Effector memory CD8-positive, alpha-beta T cell (primary cell): ENCODE data around the gene PRR9.
A peak's percentile ranks its signal among the peaks of the same experiment; 100 is the strongest.
"Not testable (repeated sequence)": the region's sequence is repeated elsewhere in the genome, so short reads cannot be mapped to it uniquely, and the experiment has no call there.

Experiments
- ATAC-seq: fragments of 150-1000 bp; cut with Tn5 transposase; replicated peaks from 2 replicates; pipeline ENCODE4 v1.10.0; 2021; ENCODE audit warnings: mild to moderate bottlenecking, moderate library complexity
- DNase-seq, 3 experiments: peaks; one replicate each; pipeline ENCODE4 v3.0.0; 2021
- H3K27ac Mint-ChIP-seq, 2 donors: one replicate each; pipeline ENCODE4 v1.8.0; 2022; ENCODE audit warnings: mild to moderate bottlenecking in 2 of 2, mixed read lengths in 2 of 2, moderate library complexity in 2 of 2
- H3K27me3 Mint-ChIP-seq, 2 donors: one replicate each; pipeline ENCODE4 v1.8.0; 2022; ENCODE audit warnings: mixed read lengths in 2 of 2
- H3K36me3 Mint-ChIP-seq: one replicate; pipeline ENCODE4 v1.8.0; 2022; ENCODE audit warnings: mild to moderate bottlenecking, moderate library complexity, mixed read lengths; ENCODE audit not compliant: insufficient read depth
- H3K4me1 Mint-ChIP-seq, 2 donors: one replicate each; pipeline ENCODE4 v1.8.0; 2022; ENCODE audit warnings: low read depth in 2 of 2, mixed read lengths in 2 of 2
- H3K4me3 Mint-ChIP-seq, 2 donors: one replicate each; pipeline ENCODE4 v1.8.0; 2022; ENCODE audit warnings: mild to moderate bottlenecking in 2 of 2, mixed read lengths in 2 of 2, moderate library complexity in 2 of 2
- H3K9me3 Mint-ChIP-seq, 2 donors: one replicate each; pipeline ENCODE4 v1.8.0; 2022; ENCODE audit warnings: mixed read lengths in 2 of 2

Gene PRR9

GRCh38 chr1:153212201-153212600 is 5.2 kb upstream of the PRR9 start:
- DNase-seq (no peak), ATAC-seq (no peak)
- Mint-ChIP-seq H3K9me3 (no peaks in the 10 kb centered on the region), H3K27ac (no peak overlapping the region), H3K4me3 (no peak overlapping the region), H3K27me3 (peaks cover 37 to 56% of the 10 kb centered on the region in 2 donors), H3K36me3 (peaks cover 3% of the 10 kb centered on the region), H3K4me1 (no peaks in the 10 kb centered on the region)

- DNase-seq (no peak), ATAC-seq (no peak)
- Mint-ChIP-seq H3K4me3 (no peak overlapping the region), H3K4me1 (no peaks in the 10 kb centered on the region), H3K27me3 (peaks cover 34 to 61% of the 10 kb centered on the region in 2 donors), H3K9me3 (no peaks in the 10 kb centered on the region), H3K27ac (no peak overlapping the region), H3K36me3 (peaks cover 3% of the 10 kb centered on the region)
Observed at GRCh38 chr1:153213519-153213918, 3.9 kb upstream of the PRR9 start.

GRCh38 chr1:153217744-153218416 is 496 bp downstream of the PRR9 start:
- Mint-ChIP-seq H3K9me3 (no peaks in the 10 kb centered on the region), H3K27ac (no peak overlapping the region), H3K36me3 (peaks cover 6% of the 10 kb centered on the region), H3K27me3 (peaks cover 45 to 75% of the 10 kb centered on the region in 2 donors), H3K4me1 (peaks cover 0 to under 1% of the 10 kb centered on the region in 2 donors), H3K4me3 (no peak overlapping the region)
- ATAC-seq (no peak), DNase-seq (no peak)

- Mint-ChIP-seq H3K27ac (no peak overlapping the region), H3K9me3 (no peaks in the 10 kb centered on the region), H3K4me1 (peaks cover 2 to 5% of the 10 kb centered on the region in 2 donors), H3K36me3 (peaks cover 6% of the 10 kb centered on the region), H3K27me3 (peaks cover 38 to 75% of the 10 kb centered on the region in 2 donors), H3K4me3 (no peak overlapping the region)
- no peak for DNase-seq
- ATAC-seq = no peak
Observed at GRCh38 chr1:153220606-153221303, 3.4 kb downstream of the PRR9 start.

- H3K36me3 Mint-ChIP-seq, H3K27ac Mint-ChIP-seq, H3K9me3 Mint-ChIP-seq, H3K4me1 Mint-ChIP-seq, H3K4me3 Mint-ChIP-seq: not testable (repeated sequence)
- ATAC-seq (peak; percentile 58), DNase-seq (peak; percentile 22 to 36 (median 29))
- H3K27me3 Mint-ChIP-seq = peaks cover 34 to 62% of the 10 kb centered on the region in 2 donors
Observed at GRCh38 chr1:153223040-153223891, 5.9 kb downstream of the PRR9 start.

GRCh38 chr1:153227810-153228209 is 10.4 kb downstream of the PRR9 start:
- ATAC-seq (no peak), DNase-seq (no peak)
- peaks cover 41 to 50% of the 10 kb centered on the region in 2 donors for H3K27me3 Mint-ChIP-seq
- H3K4me1 Mint-ChIP-seq = peaks cover 2 to 5% of the 10 kb centered on the region in 2 donors
- no peak overlapping the region for H3K4me3 Mint-ChIP-seq
- H3K27ac Mint-ChIP-seq = no peak overlapping the region
- H3K36me3 Mint-ChIP-seq = no peaks in the 10 kb centered on the region
- no peaks in the 10 kb centered on the region for H3K9me3 Mint-ChIP-seq

- ATAC-seq (no peak), DNase-seq (no peak)
- Mint-ChIP-seq H3K4me1 (no peaks in the 10 kb centered on the region), H3K27me3 (peaks cover 40 to 49% of the 10 kb centered on the region in 2 donors), H3K36me3 (no peaks in the 10 kb centered on the region), H3K4me3 (no peak overlapping the region), H3K27ac (no peak overlapping the region), H3K9me3 (no peaks in the 10 kb centered on the region)
Observed at GRCh38 chr1:153228491-153228890, 11.1 kb downstream of the PRR9 start.

GRCh38 chr1:153229076-153229829 is 11.9 kb downstream of the PRR9 start:
- not testable (repeated sequence) for H3K36me3 Mint-ChIP-seq, ATAC-seq, H3K27ac Mint-ChIP-seq, H3K4me1 Mint-ChIP-seq, H3K4me3 Mint-ChIP-seq, H3K9me3 Mint-ChIP-seq
- peak in 2 of 3 experiments; percentile 7 for DNase-seq
- peaks cover 37 to 41% of the 10 kb centered on the region in 2 donors for H3K27me3 Mint-ChIP-seq

GRCh38 chr1:153231363-153231762 is 14.0 kb downstream of the PRR9 start:
- Mint-ChIP-seq H3K4me3 (no peak overlapping the region), H3K4me1 (no peaks in the 10 kb centered on the region), H3K27me3 (peaks cover 43 to 45% of the 10 kb centered on the region in 2 donors), H3K9me3 (no peaks in the 10 kb centered on the region), H3K27ac (no peak overlapping the region), H3K36me3 (no peaks in the 10 kb centered on the region)
- ATAC-seq = no peak
- DNase-seq = no peak

- Mint-ChIP-seq H3K27me3 (peaks cover 43 to 45% of the 10 kb centered on the region in 2 donors), H3K9me3 (no peaks in the 10 kb centered on the region), H3K4me1 (no peaks in the 10 kb centered on the region), H3K36me3 (no peaks in the 10 kb centered on the region), H3K27ac (no peak overlapping the region), H3K4me3 (no peak overlapping the region)
- DNase-seq (no peak), ATAC-seq (no peak)
Observed at GRCh38 chr1:153231785-153232184, 14.4 kb downstream of the PRR9 start.

GRCh38 chr1:153232553-153232952 is 15.2 kb downstream of the PRR9 start:
- H3K4me3 Mint-ChIP-seq = no peak overlapping the region

GRCh38 chr1:153233448-153233847 is 16.1 kb downstream of the PRR9 start:
- Mint-ChIP-seq H3K36me3 (no peaks in the 10 kb centered on the region), H3K9me3 (no peaks in the 10 kb centered on the region), H3K4me1 (no peaks in the 10 kb centered on the region), H3K4me3 (no peak overlapping the region), H3K27ac (no peak overlapping the region), H3K27me3 (peaks cover 43 to 51% of the 10 kb centered on the region in 2 donors)
- no peak for DNase-seq
- no peak for ATAC-seq

More at GRCh38 chr1:153232553-153232952, 15.2 kb downstream of the PRR9 start:
- DNase-seq (no peak), ATAC-seq (no peak)
- Mint-ChIP-seq H3K36me3 (no peaks in the 10 kb centered on the region), H3K9me3 (no peaks in the 10 kb centered on the region), H3K27me3 (peaks cover 43 to 45% of the 10 kb centered on the region in 2 donors), H3K27ac (no peak overlapping the region), H3K4me1 (no peaks in the 10 kb centered on the region)

- H3K27ac Mint-ChIP-seq = no peak overlapping the region
- no peak overlapping the region for H3K4me3 Mint-ChIP-seq
- DNase-seq (no peak), ATAC-seq (no peak)
- peaks cover 23 to 43% of the 10 kb centered on the region in 2 donors for H3K27me3 Mint-ChIP-seq
- H3K4me1 Mint-ChIP-seq = no peaks in the 10 kb centered on the region
- H3K36me3 Mint-ChIP-seq = no peaks in the 10 kb centered on the region
- H3K9me3 Mint-ChIP-seq = no peaks in the 10 kb centered on the region
Observed at GRCh38 chr1:153238527-153238926, 21.1 kb downstream of the PRR9 start.
